GM18499 (cell line): ENCODE results near the gene PDE5A.
"Not testable (repeated sequence)": the region's sequence is repeated elsewhere in the genome, so short reads cannot be mapped to it uniquely, and the experiment has no call there.

ENCODE experiments used
- ATAC-seq: cut with Tn5 transposase; IDR thresholded peaks from one replicate; pipeline ENCODE4 v1.9.1; 2021; ENCODE audit warnings: moderate number of reproducible peaks; ENCODE audit not compliant: insufficient read depth, unreplicated experiment

PDE5A gene

GRCh38 chr4:119647558-119647957 is 19.0 kb upstream of the PDE5A start:
- ATAC-seq: no peak

- ATAC-seq: no peak
These were observed 17.9 kb upstream of the PDE5A start for GRCh38 chr4:119646347-119647071.

DNA sequence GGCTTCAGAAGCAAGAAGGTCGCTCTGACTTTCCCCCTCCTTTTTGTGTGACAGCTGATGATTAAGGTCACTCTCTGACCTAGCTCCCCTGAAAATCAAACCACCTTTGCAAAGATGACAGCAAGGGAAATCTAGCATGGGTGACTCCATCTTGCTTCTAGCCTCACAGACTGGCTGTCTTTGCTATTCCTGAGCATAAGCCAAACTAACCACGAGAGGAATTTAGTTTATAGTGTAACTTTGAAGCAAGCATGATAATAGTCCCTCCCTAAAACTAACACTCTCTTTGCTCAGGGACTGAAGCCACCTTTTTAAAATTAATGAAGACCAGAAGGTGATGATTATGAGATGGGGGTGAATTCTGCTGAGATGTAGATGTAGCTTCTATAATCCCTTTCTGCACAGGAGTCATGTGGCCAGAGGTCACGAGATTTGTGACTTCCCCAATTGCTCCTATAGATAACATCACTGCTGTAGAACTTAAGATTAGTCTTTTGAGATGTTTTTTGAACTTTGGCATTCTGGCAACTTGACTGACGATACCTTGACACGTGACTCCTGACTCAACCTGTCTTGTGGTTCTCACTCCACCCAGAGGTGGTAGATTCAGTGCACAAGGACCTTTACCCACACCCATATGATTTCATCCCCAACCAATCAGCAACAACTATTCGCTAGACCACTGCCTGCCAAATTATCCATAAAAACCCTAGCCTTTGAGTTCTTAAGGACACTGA is 14.9 kb upstream of the PDE5A start:
- ATAC-seq: no peak

DNA sequence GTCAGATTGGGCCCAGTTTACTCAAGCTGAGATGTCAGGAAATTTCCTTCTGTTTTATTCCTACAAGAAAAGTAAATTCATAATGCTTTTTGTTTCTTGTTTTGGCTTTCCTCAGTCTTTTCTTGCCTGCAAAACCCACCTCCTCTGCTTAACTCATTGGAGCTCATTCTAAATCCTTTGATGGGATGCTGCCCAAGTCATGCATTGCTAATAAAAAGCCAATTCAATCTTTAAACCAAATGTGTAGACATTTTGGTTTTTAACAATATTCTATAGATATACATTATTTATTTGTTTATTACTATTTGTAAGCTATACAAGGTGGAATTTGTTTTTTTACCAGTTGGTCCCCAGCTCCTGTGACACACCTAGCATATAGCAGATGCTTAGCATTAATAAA is 13.2 kb upstream of the PDE5A start:
- no peak for ATAC-seq

- ATAC-seq: no peak
These were observed 9.8 kb upstream of the PDE5A start for GRCh38 chr4:119638359-119638758.

DNA sequence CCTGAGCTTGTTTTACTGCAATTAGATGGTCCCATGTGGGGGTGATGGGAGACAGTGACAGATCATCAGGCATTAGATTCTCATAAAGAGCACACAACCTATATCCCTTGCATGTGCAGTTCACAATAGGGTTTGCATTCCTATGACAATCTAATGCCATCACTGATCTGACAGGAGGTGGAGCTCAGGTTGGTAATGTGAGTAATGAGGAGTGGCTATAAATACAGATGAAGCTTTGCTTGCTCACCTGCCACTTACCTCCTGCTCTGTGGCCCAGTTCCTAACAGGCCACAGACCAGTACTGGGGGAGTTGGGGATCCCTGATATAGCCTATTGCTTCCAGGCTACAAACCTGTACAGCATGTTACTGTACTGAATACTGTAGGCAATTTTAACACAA is 8.2 kb upstream of the PDE5A start:
- not testable (repeated sequence) for ATAC-seq

GRCh38 chr4:119632216-119632615 is 3.6 kb upstream of the PDE5A start:
- ATAC-seq: no peak

DNA sequence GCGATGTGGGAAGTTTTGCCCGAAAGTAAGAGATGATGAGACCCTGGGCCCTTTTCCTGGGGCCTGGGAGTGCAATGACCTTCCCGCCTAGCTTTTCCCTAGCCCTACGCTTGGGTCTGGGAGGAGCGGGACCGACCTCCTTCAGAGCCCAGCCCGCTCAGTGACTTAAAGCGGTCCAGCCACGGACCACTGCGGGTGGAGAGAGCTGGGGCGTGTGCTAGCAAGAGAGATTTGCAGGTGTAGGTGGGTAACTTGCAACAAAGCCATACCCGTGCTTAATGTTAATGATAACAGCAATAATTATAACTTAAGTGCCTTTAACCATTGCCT is 503 bp upstream of the PDE5A start:
- ATAC-seq: peak; percentile 21

- ATAC-seq: no peak
These were observed 1.0 kb downstream of the PDE5A start for GRCh38 chr4:119627267-119628255.

GRCh38 chr4:119626943-119627266 is 1.7 kb downstream of the PDE5A start:
- ATAC-seq: no peak

- ATAC-seq: no peak
These were observed 2.2 kb downstream of the PDE5A start for GRCh38 chr4:119626420-119626819.

- no peak for ATAC-seq
These were observed 2.8 kb downstream of the PDE5A start for GRCh38 chr4:119625761-119626160.

GRCh38 chr4:119624356-119624755 is 4.2 kb downstream of the PDE5A start:
- no peak for ATAC-seq

DNA sequence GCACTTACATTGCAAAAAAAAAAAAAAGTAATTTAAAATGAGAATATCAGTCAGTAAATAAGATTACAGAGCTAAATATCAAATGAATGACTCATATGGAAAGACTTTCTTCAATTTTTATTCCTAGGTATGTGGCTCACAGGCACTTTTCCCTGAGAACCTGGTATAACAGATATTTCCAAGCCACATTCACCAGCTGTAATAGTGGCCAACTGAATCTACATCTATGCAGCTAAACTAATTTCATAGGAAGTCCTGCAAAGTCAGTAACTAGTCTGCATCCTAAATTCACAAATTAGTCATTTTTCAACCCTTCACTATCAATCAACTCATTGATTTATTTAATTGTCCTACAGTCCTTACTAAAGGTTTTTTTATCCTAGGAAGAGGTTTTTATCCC is 5.6 kb downstream of the PDE5A start:
- no peak for ATAC-seq

GRCh38 chr4:119615068-119615719 is 13.4 kb downstream of the PDE5A start:
- ATAC-seq: no peak

DNA sequence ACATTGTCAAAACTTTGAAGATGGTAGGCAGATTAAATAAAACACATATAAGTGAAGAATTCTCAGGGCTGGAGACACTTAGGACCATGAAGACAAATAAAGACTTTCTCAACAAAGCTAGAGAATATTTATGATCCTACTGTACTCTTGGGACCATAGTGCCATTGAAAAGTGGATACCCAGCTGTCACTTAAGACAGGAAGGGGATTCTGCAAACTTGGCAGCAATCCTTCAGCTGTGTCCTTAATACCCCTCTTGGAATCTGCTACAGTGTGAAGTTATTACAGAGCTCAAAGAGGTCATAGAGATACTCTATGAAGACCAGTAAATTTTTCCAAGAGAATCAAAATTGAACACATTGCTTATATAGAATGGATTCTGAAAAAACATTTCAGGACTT is 24.3 kb downstream of the PDE5A start:
- no peak for ATAC-seq

DNA sequence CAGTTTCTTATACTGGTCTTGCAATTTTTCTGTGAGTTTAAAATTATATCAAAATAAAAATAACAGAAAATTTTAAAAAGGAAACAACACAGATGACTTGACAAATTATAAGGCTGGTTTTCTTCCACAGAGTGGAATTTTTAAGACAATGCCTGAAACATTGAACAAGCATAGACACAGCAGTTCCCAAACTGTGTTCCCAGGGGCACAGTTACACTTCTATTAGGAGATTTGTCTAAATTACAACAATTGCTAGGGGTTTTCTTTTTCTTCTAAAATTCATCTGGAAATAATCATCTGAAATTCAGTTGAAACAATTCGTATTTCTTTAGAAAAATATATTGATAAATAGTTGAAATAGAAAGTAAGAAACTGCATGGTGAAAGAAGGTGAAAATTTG is 26.2 kb downstream of the PDE5A start:
- no peak for ATAC-seq

- no peak for ATAC-seq
These were observed 30.1 kb downstream of the PDE5A start for GRCh38 chr4:119598521-119598920.

DNA sequence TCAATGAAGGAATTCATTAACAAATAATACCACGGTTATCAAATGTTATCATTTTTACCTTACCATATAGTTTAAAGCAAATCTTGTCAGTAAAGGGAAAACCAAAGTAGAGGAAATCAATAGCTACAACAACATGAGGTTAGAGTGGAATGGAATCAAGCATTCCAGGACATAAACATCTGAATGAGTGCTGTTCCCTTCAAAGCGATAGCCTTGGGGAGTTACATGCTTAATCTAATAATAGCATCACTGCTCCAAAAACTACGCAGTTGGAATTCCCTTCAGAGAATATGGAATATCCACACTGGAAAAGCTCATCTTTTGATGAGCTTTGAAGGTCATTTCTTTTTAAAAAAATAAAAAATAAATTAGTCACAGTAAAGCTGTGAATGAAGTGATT is 31.2 kb downstream of the PDE5A start:
- ATAC-seq: no peak

DNA sequence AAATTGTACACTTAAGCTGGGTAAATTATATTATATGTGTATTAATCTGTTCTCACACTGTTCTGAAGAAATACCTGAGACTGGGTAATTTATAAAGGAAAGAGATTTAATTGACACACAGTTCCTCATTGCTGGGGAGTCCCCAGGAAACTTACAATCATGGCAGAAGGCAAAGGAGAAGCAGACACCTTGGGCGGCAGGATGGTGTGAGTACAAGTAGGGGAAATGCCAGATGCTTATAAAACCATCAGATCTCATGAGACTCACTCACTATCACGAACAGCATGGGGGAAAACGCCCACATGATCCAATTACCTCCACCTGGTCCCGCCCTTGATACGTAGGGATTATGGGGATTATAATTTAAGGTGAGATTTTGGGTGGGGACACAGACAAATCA is 34.9 kb downstream of the PDE5A start:
- ATAC-seq: no peak

GRCh38 chr4:119592830-119593229 is 35.8 kb downstream of the PDE5A start:
- ATAC-seq: no peak
